Mesenchymal stem cell (in vitro differentiated cells and primary cell): ENCODE data around the gene KBTBD4. TPM values are rescaled to one million over a fixed set of nuclear protein-coding genes. Genes with fewer than 3 reads are reported as not detected.

Experiments
- DNase-seq: peaks from one replicate; pipeline ENCODE4 v3.0.0-alpha.2; 2013
- H2AFZ ChIP-seq: one replicate; pipeline ENCODE4 v1.6.1; 2013; ENCODE audit warnings: low read depth, mild to moderate bottlenecking, control low read depth, inconsistent platforms, low read length, moderate library complexity
- H2AK5ac ChIP-seq: 2 replicates; pipeline ENCODE4 v1.6.1; 2013; ENCODE audit warnings: low read length, moderate library complexity, mild to moderate bottlenecking, inconsistent platforms; ENCODE audit not compliant: severe bottlenecking
- H2BK120ac ChIP-seq: one replicate; pipeline ENCODE4 v1.6.1; 2013; ENCODE audit warnings: low read depth, mild to moderate bottlenecking, inconsistent platforms, low read length, moderate library complexity
- H2BK12ac ChIP-seq, 2 experiments: one replicate each; pipeline ENCODE4 v1.6.1; 2013; ENCODE audit warnings: inconsistent platforms in 2 of 2, low read length in 2 of 2, mild to moderate bottlenecking in 2 of 2, moderate library complexity in 2 of 2, control low read depth in 1 of 2
- H2BK15ac ChIP-seq: one replicate; pipeline ENCODE4 v1.6.1; 2013; ENCODE audit warnings: mild to moderate bottlenecking, low read depth, inconsistent platforms; ENCODE audit not compliant: poor library complexity, severe bottlenecking
- H2BK5ac ChIP-seq: 2 replicates; pipeline ENCODE4 v1.6.1; 2013; ENCODE audit warnings: low read depth, mild to moderate bottlenecking, low read length, control low read depth, inconsistent platforms; ENCODE audit not compliant: poor library complexity, severe bottlenecking
- H3K14ac ChIP-seq, 2 experiments: one replicate each; pipeline ENCODE4 v1.6.1; 2013; ENCODE audit warnings: inconsistent platforms in 2 of 2, low read length in 2 of 2, control low read depth in 1 of 2, mild to moderate bottlenecking in 1 of 2, moderate library complexity in 1 of 2
- H3K18ac ChIP-seq, 2 experiments: one replicate each; pipeline ENCODE4 v1.6.1; 2013; ENCODE audit warnings: inconsistent platforms in 2 of 2, low read length in 2 of 2, control low read depth in 1 of 2, low read depth in 1 of 2, mild to moderate bottlenecking in 1 of 2
- H3K23ac ChIP-seq, 2 experiments: one replicate each; pipeline ENCODE4 v1.6.1; 2013; ENCODE audit warnings: inconsistent platforms in 2 of 2, low read length in 2 of 2, mild to moderate bottlenecking in 2 of 2, moderate library complexity in 2 of 2, control low read depth in 1 of 2
- H3K27ac ChIP-seq: 2 replicates; pipeline ENCODE4 v1.5.1; 2013; ENCODE audit warnings: mild to moderate bottlenecking, moderate library complexity, low read length, control low read depth, inconsistent platforms; ENCODE audit not compliant: poor library complexity, severe bottlenecking
- H3K27me3 ChIP-seq, 2 experiments: 2 replicates each; pipeline versions ENCODE4 v1.6.1 to v1.7.0; 2013; ENCODE audit warnings: low read length in 2 of 2, mild to moderate bottlenecking in 2 of 2, moderate library complexity in 2 of 2, control low read depth in 1 of 2, inconsistent platforms in 1 of 2; ENCODE audit not compliant: control insufficient read depth in 1 of 2, insufficient read depth in 1 of 2
- H3K36me3 ChIP-seq, 2 experiments: 2 replicates each; pipeline versions ENCODE4 v1.6.1 to v1.7.0; 2013; ENCODE audit warnings: low read length in 2 of 2, control low read depth in 1 of 2, inconsistent platforms in 1 of 2, low read depth in 1 of 2, mild to moderate bottlenecking in 1 of 2; ENCODE audit not compliant: insufficient read depth in 2 of 2, control insufficient read depth in 1 of 2
- H3K4ac ChIP-seq, 2 experiments: one replicate each; pipeline ENCODE4 v1.6.1; 2013; ENCODE audit warnings: inconsistent platforms in 2 of 2, low read length in 2 of 2, mild to moderate bottlenecking in 2 of 2, moderate library complexity in 2 of 2, control low read depth in 1 of 2, low read depth in 1 of 2
- H3K4me1 ChIP-seq: 2 replicates; pipeline ENCODE4 v1.6.1; 2013; ENCODE audit warnings: low read depth, low read length, control low read depth; ENCODE audit not compliant: control insufficient read depth, insufficient read depth
- H3K4me2 ChIP-seq: 2 replicates; pipeline ENCODE4 v1.6.1; 2013; ENCODE audit warnings: low read length, mild to moderate bottlenecking, inconsistent platforms; ENCODE audit not compliant: poor library complexity, severe bottlenecking
- H3K4me3 ChIP-seq, 2 experiments: 2 replicates each; pipeline versions ENCODE4 v1.5.1 to v1.7.0; 2013; ENCODE audit warnings: low read length in 2 of 2, mild to moderate bottlenecking in 2 of 2, control low read depth in 1 of 2, low read depth in 1 of 2; ENCODE audit not compliant: insufficient read depth in 1 of 2
- H3K79me1 ChIP-seq: replicated peaks from 2 replicates; pipeline ENCODE4 v1.6.1; 2013; ENCODE audit warnings: mild to moderate bottlenecking, control low read depth, low read length, inconsistent platforms; ENCODE audit not compliant: poor library complexity, severe bottlenecking
- H3K9ac ChIP-seq: 2 replicates; pipeline ENCODE4 v1.7.0; 2013; ENCODE audit warnings: mild to moderate bottlenecking, low read length, moderate library complexity
- H3K9me3 ChIP-seq: 2 replicates; pipeline ENCODE4 v1.7.0; 2013; ENCODE audit warnings: mild to moderate bottlenecking, low read length; ENCODE audit not compliant: control insufficient read depth
- H4K8ac ChIP-seq: one replicate; pipeline ENCODE4 v1.6.1; 2013; ENCODE audit warnings: inconsistent platforms, mild to moderate bottlenecking, low read length, moderate library complexity
- H4K91ac ChIP-seq: one replicate; pipeline ENCODE4 v1.6.1; 2013; ENCODE audit warnings: mild to moderate bottlenecking, low read length, inconsistent platforms
- WGBS: methylation state at CpG from one replicate; pipeline ENCODE4 v1.1.7; 2013; ENCODE audit warnings: mixed read lengths; 5-methylcytosine and 5-hydroxymethylcytosine counted together
- small RNA-seq: library from polyadenylated mRNA; stranded (forward); fragments of <200 nt; extraction: miRNeasy Mini kit (QIAGEN cat#:217004); gene quantifications from one replicate; pipeline ENCODE3, GENCODE V24; 2013; ENCODE audit warnings: low read depth

The KBTBD4 gene

DNA sequence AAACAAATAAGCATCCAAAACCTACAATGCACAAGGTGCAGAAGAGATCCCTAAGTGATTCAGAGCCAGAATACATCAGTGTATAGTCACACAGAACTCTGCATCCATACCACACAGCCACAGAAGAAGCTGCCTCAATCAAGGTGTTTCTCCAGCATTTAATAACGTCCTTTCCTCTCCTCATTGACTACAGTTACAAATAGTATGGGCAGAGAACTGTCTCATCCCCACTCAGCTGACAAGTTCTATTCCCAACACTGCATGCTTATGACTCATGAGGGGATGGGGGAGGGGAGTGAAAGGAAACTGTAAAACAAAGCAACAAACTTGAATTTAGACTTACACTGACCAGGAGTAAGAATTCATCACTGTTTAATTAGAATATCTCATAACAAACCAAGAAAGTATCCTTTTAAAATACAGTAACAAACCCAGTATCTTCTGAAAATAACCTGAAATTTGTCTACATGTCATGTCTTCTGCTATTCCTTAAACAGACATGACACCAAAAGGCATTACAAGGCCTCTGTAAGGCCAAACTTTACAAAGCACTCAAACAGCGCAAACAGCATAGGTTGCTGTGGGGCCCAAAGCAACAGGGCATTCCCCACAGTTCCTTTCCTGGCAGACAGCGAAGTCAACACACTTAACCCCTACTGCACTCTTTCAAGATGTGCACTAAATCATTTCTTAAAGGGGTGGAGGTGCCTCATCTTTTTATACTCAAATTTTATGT, 55.1 kb downstream of the KBTBD4 start:
- Histone ChIP-seq H2BK5ac (peak overlapping the region; percentile 35), H3K4ac (peak overlapping the region in 1 of 2 experiments; percentile 75), H2AK5ac (no peak overlapping the region), H4K91ac (no peak overlapping the region), H2AFZ (no peak overlapping the region), H3K23ac (no peak overlapping the region), H3K4me1 (peaks cover 16% of the 10 kb centered on the region), H3K4me3 (peak overlapping the region in 1 of 2 experiments; percentile 73), H3K79me1 (no peaks in the 10 kb centered on the region), H3K27ac (peak overlapping the region; percentile 89), H2BK12ac (no peak overlapping the region), H2BK15ac (no peak overlapping the region), H2BK120ac (no peak overlapping the region), H3K18ac (peak overlapping the region in 1 of 2 experiments; percentile 67), H3K27me3 (no peaks in the 10 kb centered on the region), H4K8ac (no peak overlapping the region), H3K14ac (peak overlapping the region in 1 of 2 experiments; percentile 60), H3K9ac (peak overlapping the region; percentile 86), H3K4me2 (peak overlapping the region; percentile 74), H3K9me3 (no peaks in the 10 kb centered on the region), H3K36me3 (peaks cover 12 to 13% of the 10 kb centered on the region in 2 experiments)
- peak; percentile 92 for DNase-seq
- 0% methylated on average over 2 of the region's 3 CpGs for WGBS

Small RNAs within 50 kb of the gene (small RNA-seq; reads per million reads assigned to genes)
- gene RN7SL652P (not detected), gene RNU5E-10P (not detected)
